B cell (primary cell): ENCODE results near the gene GON4L. TPM values are rescaled to one million over a fixed set of nuclear protein-coding genes. Genes with fewer than 3 reads are reported as not detected.

Source experiments
- ATAC-seq: fragments of 200-7000 bp; cut with Tn5 transposase; one replicate; pipeline ENCODE4 v1.10.0; 2021; ENCODE audit warnings: low read depth, mild to moderate bottlenecking, moderate number of reproducible peaks, moderate library complexity
- CTCF ChIA-PET: fragments of 350-600 bp; sonication (Branson Sonifier 250); formaldehyde crosslinking; loops from one replicate; lab custom pipeline; 2021; ENCODE audit warnings: antibody characterized with exemption, inconsistent platforms; lab: Charles Lee
- POLR2A ChIA-PET: fragments of 350-600 bp; sonication (Branson Sonifier 250); formaldehyde crosslinking; loops from one replicate; lab custom pipeline; 2021; ENCODE audit warnings: antibody characterized with exemption; lab: Charles Lee
- DNase-seq: peaks from one replicate; pipeline ENCODE4 v3.0.0; 2013
- H2AFZ ChIP-seq: 2 replicates; pipeline ENCODE4 v1.6.1; 2012; ENCODE audit warnings: mild to moderate bottlenecking, low read depth, low read length; ENCODE audit not compliant: insufficient read depth, poor library complexity, severe bottlenecking
- H3K27ac ChIP-seq, 2 donors: 1 replicate in 1 of 2; 2 replicates in 1 of 2; pipeline ENCODE4 v1.5.1; 2012 to 2013; ENCODE audit warnings: low read length in 2 of 2, mild to moderate bottlenecking in 2 of 2, moderate library complexity in 1 of 2
- H3K27me3 ChIP-seq, 4 experiments: fragments of 200-600 bp in 1 of 4; sonication (generic) in 1 of 4; replicated peaks in 1 of 4; 1 replicate in 2 of 4; 2 replicates in 2 of 4; pipeline versions ENCODE4 v1.6.1 to v1.7.0; 2013 to 2016; ENCODE audit warnings: low read length in 3 of 4, mild to moderate bottlenecking in 2 of 4, mixed read lengths in 1 of 4, moderate library complexity in 1 of 4; ENCODE audit not compliant: insufficient read depth in 4 of 4, control insufficient read depth in 3 of 4; ENCODE audit errors: control extremely low read depth in 1 of 4
- H3K36me3 ChIP-seq, 2 experiments: replicated peaks in 1 of 2; 1 replicate in 1 of 2; 2 replicates in 1 of 2; pipeline versions ENCODE4 v1.6.1 to v1.7.1; 2013; ENCODE audit warnings: low read length in 1 of 2; ENCODE audit not compliant: insufficient read depth in 2 of 2, control insufficient read depth in 1 of 2; ENCODE audit errors: control extremely low read depth in 1 of 2, extremely low read depth in 1 of 2
- H3K4me1 ChIP-seq, 2 donors: fragments of 200-600 bp in 1 of 2; sonication (generic) in 1 of 2; 1 replicate in 1 of 2; 2 replicates in 1 of 2; pipeline versions ENCODE4 v1.5.1 to v1.6.1; 2013 to 2017; ENCODE audit warnings: low read length in 2 of 2; ENCODE audit not compliant: control insufficient read depth in 2 of 2, insufficient read depth in 2 of 2
- H3K4me2 ChIP-seq: replicated peaks from 2 replicates; pipeline ENCODE3; 2012; ENCODE audit warnings: mild to moderate bottlenecking, low read depth, low read length; ENCODE audit not compliant: poor library complexity, severe bottlenecking
- H3K4me3 ChIP-seq, 5 experiments: fragments of 200-600 bp in 1 of 5; sonication (generic) in 1 of 5; 1 replicate in 3 of 5; 2 replicates in 2 of 5; pipeline versions ENCODE4 v1.5.1 to v1.7.0; 2011 to 2016; ENCODE audit warnings: low read length in 4 of 5, mild to moderate bottlenecking in 4 of 5, low read depth in 2 of 5, control low read depth in 1 of 5, moderate library complexity in 1 of 5; ENCODE audit not compliant: insufficient read depth in 1 of 5; ENCODE audit errors: control extremely low read depth in 1 of 5, extremely low read depth in 1 of 5
- H3K79me2 ChIP-seq: fragments of 200-600 bp; sonication (generic); one replicate; pipeline ENCODE4 v1.6.0; 2016; ENCODE audit warnings: low read length; ENCODE audit not compliant: control insufficient read depth, insufficient read depth
- H3K9ac ChIP-seq: fragments of 200-600 bp; sonication (generic); 2 replicates; pipeline ENCODE4 v1.6.1; 2017; ENCODE audit warnings: mild to moderate bottlenecking, low read length, moderate library complexity
- H3K9me3 ChIP-seq, 3 donors: one replicate each; pipeline versions ENCODE4 v1.6.1 to v1.7.1; 2013; ENCODE audit warnings: low read length in 2 of 3; ENCODE audit not compliant: control insufficient read depth in 2 of 3, insufficient read depth in 1 of 3; ENCODE audit errors: control extremely low read depth in 1 of 3
- H4K20me1 ChIP-seq: 2 replicates; pipeline ENCODE4 v1.6.0; 2012; ENCODE audit warnings: mild to moderate bottlenecking, low read length; ENCODE audit not compliant: insufficient read depth, control insufficient read depth, poor library complexity, severe bottlenecking
- H3K27ac Mint-ChIP-seq: one replicate; pipeline ENCODE4 v1.8.0; 2021; ENCODE audit warnings: mixed read lengths
- H3K27me3 Mint-ChIP-seq: one replicate; pipeline ENCODE4 v1.8.0; 2021; ENCODE audit warnings: mixed read lengths
- H3K4me1 Mint-ChIP-seq: one replicate; pipeline ENCODE4 v1.8.0; 2021; ENCODE audit warnings: mixed read lengths
- H3K4me3 Mint-ChIP-seq: one replicate; pipeline ENCODE4 v1.8.0; 2021; ENCODE audit warnings: mixed read lengths
- H3K9me3 Mint-ChIP-seq: one replicate; pipeline ENCODE4 v1.8.0; 2022; ENCODE audit warnings: mixed read lengths; ENCODE audit not compliant: insufficient read depth
- EZH2 ChIP-seq: IDR thresholded peaks from 2 replicates; pipeline ENCODE4 v1.6.1; 2012; ENCODE audit warnings: borderline replicate concordance, low read depth, mild to moderate bottlenecking, moderate library complexity, low read length; ENCODE audit not compliant: insufficient read depth, poor library complexity, severe bottlenecking
- WGBS: methylation state at CpG from one replicate; pipeline ENCODE4 v1.1.5; 2013; ENCODE audit warnings: missing lambda C conversion rate; ENCODE audit not compliant: insufficient coverage; 5-methylcytosine and 5-hydroxymethylcytosine counted together
- intact Hi-C: fragments of 100-400 bp; cut with micrococcal nuclease; formaldehyde crosslinking; loops from one replicate; pipeline ENCODE4 v1.10.0; 2022
- polyA plus RNA-seq: library from polyadenylated mRNA; depleted of rRNA; stranded (reverse); fragments of >200 nt; gene quantifications from 2 replicates; pipeline ENCODE4 v1.2.3, GENCODE V29; 2012
- total RNA-seq, 2 donors: library from RNA; stranded (reverse); fragments of 120-200 nt in 1 of 2; gene quantifications; 1 replicate in 1 of 2; 2 replicates in 1 of 2; pipeline versions ENCODE4 v1.2.3 to v1.2.4, GENCODE V29; 2013 to 2022
- TF ChIP-seq, protein P1 (sequence below): fragments of 200-600 bp; IDR thresholded peaks from one replicate; pipeline ENCODE4 v1.8.0; 2022; ENCODE audit warnings: antibody characterized with exemption, mild to moderate bottlenecking

The GON4L gene
- total and polyA plus RNA-seq, 2 donors (not counting 1 experiment from before 2014, with no cell fraction given) = 54.4 to 127 TPM

DNA sequence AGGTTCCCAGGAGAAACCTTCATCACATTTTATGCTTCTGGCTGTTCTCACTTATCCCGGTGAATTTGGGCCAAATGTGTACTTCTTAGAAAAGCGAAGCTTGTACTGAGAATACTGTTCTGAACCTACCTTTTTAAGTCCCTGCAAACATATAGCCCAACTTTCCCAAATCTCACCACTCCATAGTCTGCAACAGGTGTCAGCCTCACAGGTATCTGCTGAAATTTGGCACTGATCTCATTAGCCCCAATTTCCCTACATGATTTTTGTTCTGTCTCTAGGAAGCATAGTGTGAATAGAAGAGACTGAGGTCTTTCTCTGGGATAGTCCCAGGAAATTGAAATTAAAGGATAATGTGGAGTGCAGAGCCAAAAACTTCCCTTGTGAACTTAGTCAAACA lies 42.7 kb upstream of the GON4L start:
- ChIA-PET POLR2A (no interaction called here), CTCF (no interaction called here)
- no peak for TF ChIP-seq EZH2
- TF ChIP-seq, protein P1, sequence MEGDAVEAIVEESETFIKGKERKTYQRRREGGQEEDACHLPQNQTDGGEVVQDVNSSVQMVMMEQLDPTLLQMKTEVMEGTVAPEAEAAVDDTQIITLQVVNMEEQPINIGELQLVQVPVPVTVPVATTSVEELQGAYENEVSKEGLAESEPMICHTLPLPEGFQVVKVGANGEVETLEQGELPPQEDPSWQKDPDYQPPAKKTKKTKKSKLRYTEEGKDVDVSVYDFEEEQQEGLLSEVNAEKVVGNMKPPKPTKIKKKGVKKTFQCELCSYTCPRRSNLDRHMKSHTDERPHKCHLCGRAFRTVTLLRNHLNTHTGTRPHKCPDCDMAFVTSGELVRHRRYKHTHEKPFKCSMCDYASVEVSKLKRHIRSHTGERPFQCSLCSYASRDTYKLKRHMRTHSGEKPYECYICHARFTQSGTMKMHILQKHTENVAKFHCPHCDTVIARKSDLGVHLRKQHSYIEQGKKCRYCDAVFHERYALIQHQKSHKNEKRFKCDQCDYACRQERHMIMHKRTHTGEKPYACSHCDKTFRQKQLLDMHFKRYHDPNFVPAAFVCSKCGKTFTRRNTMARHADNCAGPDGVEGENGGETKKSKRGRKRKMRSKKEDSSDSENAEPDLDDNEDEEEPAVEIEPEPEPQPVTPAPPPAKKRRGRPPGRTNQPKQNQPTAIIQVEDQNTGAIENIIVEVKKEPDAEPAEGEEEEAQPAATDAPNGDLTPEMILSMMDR = no peak
- Histone ChIP-seq H3K4me3 (no peak overlapping the region), H3K27ac (no peak overlapping the region), H2AFZ (no peak overlapping the region), H3K27me3 (no peaks in the 10 kb centered on the region), H3K79me2 (no peaks in the 10 kb centered on the region), H3K4me2 (no peak overlapping the region), H3K9ac (no peak overlapping the region), H3K36me3 (peaks cover 5 to 55% of the 10 kb centered on the region in 2 experiments), H3K9me3 (no peaks in the 10 kb centered on the region), H4K20me1 (no peaks in the 10 kb centered on the region), H3K4me1 (no peaks in the 10 kb centered on the region)
- no peak for DNase-seq
- Mint-ChIP-seq H3K27me3 (no peaks in the 10 kb centered on the region), H3K4me1 (no peaks in the 10 kb centered on the region), H3K27ac (no peak overlapping the region), H3K9me3 (no peaks in the 10 kb centered on the region), H3K4me3 (no peak overlapping the region)
- intact Hi-C loops = no loop called here
- WGBS = 100% methylated on average over 2 of the region's 2 CpGs
- no peak for ATAC-seq

DNA sequence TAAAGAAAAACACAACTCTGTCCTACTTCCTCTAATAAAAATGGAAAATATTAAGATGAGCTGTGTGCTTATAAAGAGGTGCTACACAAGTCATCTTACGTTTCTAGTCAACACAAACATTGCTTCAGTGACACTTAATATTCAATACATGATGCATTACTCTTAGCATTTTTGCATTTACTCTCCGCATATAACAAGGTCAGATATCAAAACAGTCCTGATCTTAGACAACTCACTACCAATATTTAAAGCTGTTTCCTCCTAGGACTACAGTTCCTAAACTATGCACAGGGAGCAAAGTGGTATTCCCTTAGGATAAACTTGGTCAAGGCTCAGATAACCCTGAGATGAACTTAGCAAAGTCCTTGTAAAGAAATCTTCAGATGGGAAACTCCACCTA lies 41.9 kb upstream of the GON4L start:
- Mint-ChIP-seq H3K4me3 (no peak overlapping the region), H3K27me3 (no peaks in the 10 kb centered on the region), H3K9me3 (no peaks in the 10 kb centered on the region), H3K27ac (no peak overlapping the region), H3K4me1 (no peaks in the 10 kb centered on the region)
- Histone ChIP-seq H3K4me1 (no peaks in the 10 kb centered on the region), H3K27ac (no peak overlapping the region), H3K79me2 (no peaks in the 10 kb centered on the region), H3K36me3 (peaks cover 5 to 47% of the 10 kb centered on the region in 2 experiments), H4K20me1 (no peaks in the 10 kb centered on the region), H3K4me3 (no peak overlapping the region), H3K4me2 (no peak overlapping the region), H3K9me3 (no peaks in the 10 kb centered on the region), H2AFZ (no peak overlapping the region), H3K27me3 (no peaks in the 10 kb centered on the region), H3K9ac (no peak overlapping the region)
- ATAC-seq (no peak), DNase-seq (no peak)
- ChIA-PET CTCF (interaction anchor here (0.7 to 2.0 kb wide), 2 partner anchors 90 to 231 kb away, joined by 3 to 5 read pairs; no protein-coding TSS in a partner anchor), POLR2A (interaction anchor here (0.6 kb wide), 1 partner anchor 1291 kb away, joined by 3 read pairs; the partner anchor contains the start of gene ADAR)
- TF ChIP-seq EZH2 = no peak
- TF ChIP-seq, protein P1 = no peak
- 100% methylated on average over 1 of the region's 2 CpGs for WGBS
- intact Hi-C loops = no loop called here
